ENCODE results near the gene LMBRD1.
"Not testable (repeated sequence)": the region's sequence is repeated elsewhere in the genome, so short reads cannot be mapped to it uniquely, and the experiment has no call there.

Gene LMBRD1

GRCh38 chr6:69756366-69756765 is 40.4 kb downstream of the LMBRD1 start:
- no peak for DNase-seq (ENCODE audit: low read depth in 3 of 3, low spot score in 1 of 3)

- no peak for DNase-seq (ENCODE audit: low read depth in 3 of 3, low spot score in 1 of 3)
Measured at GRCh38 chr6:69735027-69735426, 61.8 kb downstream of the LMBRD1 start.

- no peak for DNase-seq (ENCODE audit: low read depth in 3 of 3, low spot score in 1 of 3)
Measured at GRCh38 chr6:69732640-69733039, 64.2 kb downstream of the LMBRD1 start.

GRCh38 chr6:69732045-69732444 is 64.8 kb downstream of the LMBRD1 start:
- no peak for DNase-seq (ENCODE audit: low read depth in 3 of 3, low spot score in 1 of 3)

GRCh38 chr6:69729870-69730449 is 66.8 kb downstream of the LMBRD1 start:
- no peak for DNase-seq (ENCODE audit: low read depth in 3 of 3, low spot score in 1 of 3)

- DNase-seq (ENCODE audit: low read depth in 3 of 3, low spot score in 1 of 3) = no peak
Measured at GRCh38 chr6:69722683-69723082, 74.1 kb downstream of the LMBRD1 start.

GRCh38 chr6:69719602-69720193 is 77.1 kb downstream of the LMBRD1 start:
- no peak for DNase-seq (ENCODE audit: low read depth in 3 of 3, low spot score in 1 of 3)

- DNase-seq (ENCODE audit: low read depth in 3 of 3, low spot score in 1 of 3) = no peak
Measured at GRCh38 chr6:69706724-69707123, 90.1 kb downstream of the LMBRD1 start.

- DNase-seq (ENCODE audit: low read depth in 3 of 3, low spot score in 1 of 3) = no peak
Measured at GRCh38 chr6:69705954-69706353, 90.9 kb downstream of the LMBRD1 start.

- no peak for DNase-seq (ENCODE audit: low read depth in 3 of 3, low spot score in 1 of 3)
Measured at GRCh38 chr6:69704916-69705315, 91.9 kb downstream of the LMBRD1 start.

GRCh38 chr6:69699655-69700054 is 97.2 kb downstream of the LMBRD1 start:
- no peak for DNase-seq (ENCODE audit: low read depth in 3 of 3, low spot score in 1 of 3)

GRCh38 chr6:69696273-69696672 is 100.5 kb downstream of the LMBRD1 start:
- no peak for DNase-seq (ENCODE audit: low read depth in 3 of 3, low spot score in 1 of 3)

- no peak for DNase-seq (ENCODE audit: low read depth in 3 of 3, low spot score in 1 of 3)
Measured at GRCh38 chr6:69693762-69694161, 103.0 kb downstream of the LMBRD1 start.

GRCh38 chr6:69690986-69691385 is 105.8 kb downstream of the LMBRD1 start:
- no peak for DNase-seq (ENCODE audit: low read depth in 3 of 3, low spot score in 1 of 3)

- DNase-seq (ENCODE audit: low read depth in 3 of 3, low spot score in 1 of 3) = no peak
Measured at GRCh38 chr6:69680302-69680701, 116.5 kb downstream of the LMBRD1 start.

GRCh38 chr6:69673298-69673697 is 123.5 kb downstream of the LMBRD1 start:
- DNase-seq (ENCODE audit: low read depth in 3 of 3, low spot score in 1 of 3) = no peak

GRCh38 chr6:69668916-69669315 is 127.9 kb downstream of the LMBRD1 start:
- no peak for DNase-seq (ENCODE audit: low read depth in 3 of 3, low spot score in 1 of 3)

- DNase-seq (ENCODE audit: low read depth in 3 of 3, low spot score in 1 of 3) = not testable (repeated sequence)
Measured at GRCh38 chr6:69666779-69667178, 130.0 kb downstream of the LMBRD1 start.

- DNase-seq (ENCODE audit: low read depth in 3 of 3, low spot score in 1 of 3) = no peak
Measured at GRCh38 chr6:69665437-69665836, 131.4 kb downstream of the LMBRD1 start.

- no peak for DNase-seq (ENCODE audit: low read depth in 3 of 3, low spot score in 1 of 3)
Measured at GRCh38 chr6:69664551-69664950, 132.3 kb downstream of the LMBRD1 start.

- no peak for DNase-seq (ENCODE audit: low read depth in 3 of 3, low spot score in 1 of 3)
Measured at GRCh38 chr6:69663215-69663614, 133.6 kb downstream of the LMBRD1 start.

- no peak for DNase-seq (ENCODE audit: low read depth in 3 of 3, low spot score in 1 of 3)
Measured at GRCh38 chr6:69650703-69651102, 146.1 kb downstream of the LMBRD1 start.

GRCh38 chr6:69647726-69648125 is 149.1 kb downstream of the LMBRD1 start:
- no peak for DNase-seq (ENCODE audit: low read depth in 3 of 3, low spot score in 1 of 3)

Measured in stimulated activated CD4-positive, alpha-beta T cell treated with anti-CD3 and anti-CD28 coated beads, TNF-alpha, amount 100 ng/mL, for 1 hour (primary cell).